Measurements from ENCODE around the gene JMJD7. TPM values are rescaled to one million over a fixed set of nuclear protein-coding genes. Genes with fewer than 3 reads are reported as not detected.

JMJD7 gene
- total and polyA plus RNA-seq, 8 donors = 6.5 to 16.8 (median 10.5) TPM

- 91 to 94% methylated on average over 17 of the region's 17 CpGs for WGBS, 2 donors
- Histone ChIP-seq H3K27me3 (no peaks in the 10 kb centered on the region), H3K9me3 (no peaks in the 10 kb centered on the region), H3K4me1 (no peaks in the 10 kb centered on the region), H3K4me3 (no peak overlapping the region), H3K36me3 (no peaks in the 10 kb centered on the region), H3K27ac (no peak overlapping the region)
- FAIRE-seq (no peak), ATAC-seq (no peak), DNase-seq (no peak)
- no peak for TF ChIP-seq CTCF (IDR thresholded peaks at IDR 0.05)
- intact Hi-C loops (cut with DNase I) = no loop called here
These were observed 28.4 kb downstream of the JMJD7 start for GRCh38 chr15:41856262-41856661.

GRCh38 chr15:41856716-41857115, 28.8 kb downstream of the JMJD7 start:
- no peak for DNase-seq
- Histone ChIP-seq H3K27me3 (no peaks in the 10 kb centered on the region), H3K27ac (no peak overlapping the region), H3K4me3 (no peak overlapping the region), H3K36me3 (no peaks in the 10 kb centered on the region), H3K9me3 (no peaks in the 10 kb centered on the region), H3K4me1 (no peaks in the 10 kb centered on the region)
- intact Hi-C loops (cut with DNase I) = no loop called here
- WGBS, 2 donors = 92 to 96% methylated on average over 12 of the region's 12 CpGs
- FAIRE-seq = no peak
- no peak for TF ChIP-seq CTCF (IDR thresholded peaks at IDR 0.05)
- ATAC-seq = no peak

DNA sequence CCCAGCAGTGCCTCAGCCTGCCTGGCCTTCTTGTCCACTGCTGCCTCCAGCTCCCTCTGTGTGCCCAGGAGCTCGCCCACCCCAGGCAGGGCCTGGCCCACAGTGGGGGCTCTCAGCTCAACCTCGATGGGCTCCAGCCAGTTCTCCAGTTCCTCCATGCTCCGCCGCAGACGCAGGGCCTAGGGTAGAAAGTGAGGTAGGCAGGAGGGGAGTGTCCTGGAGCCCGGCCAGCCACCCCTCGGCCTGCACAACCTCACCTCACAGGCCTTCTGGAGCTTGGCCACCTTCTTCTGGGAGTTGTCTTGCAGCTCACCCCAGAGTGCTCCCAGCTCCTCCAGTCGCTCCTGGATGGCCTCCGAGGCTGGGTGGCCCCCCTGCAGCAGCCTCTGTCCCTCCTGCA, 29.4 kb downstream of the JMJD7 start:
- H3K27ac ChIP-seq = no peak overlapping the region
- no peak for TF ChIP-seq CTCF (IDR thresholded peaks at IDR 0.05)
- intact Hi-C loops (cut with DNase I) = no loop called here
- no peaks in the 10 kb centered on the region for H3K27me3 ChIP-seq
- no peaks in the 10 kb centered on the region for H3K4me1 ChIP-seq
- WGBS, 2 donors = 88 to 96% methylated on average over 8 to 9 of the region's 9 CpGs
- no peak for ATAC-seq
- no peak for DNase-seq
- no peaks in the 10 kb centered on the region for H3K9me3 ChIP-seq
- H3K36me3 ChIP-seq = no peaks in the 10 kb centered on the region
- H3K4me3 ChIP-seq = no peak overlapping the region
- FAIRE-seq = no peak

GRCh38 chr15:41858756-41859155, 30.9 kb downstream of the JMJD7 start:
- intact Hi-C loops (cut with DNase I) = no loop called here
- WGBS, 2 donors = 87 to 89% methylated on average over 11 to 15 of the region's 15 CpGs
- no peak overlapping the region for H3K27ac ChIP-seq
- H3K9me3 ChIP-seq = no peaks in the 10 kb centered on the region
- FAIRE-seq (no peak), DNase-seq (no peak), ATAC-seq (no peak)
- no peaks in the 10 kb centered on the region for H3K27me3 ChIP-seq
- no peak overlapping the region for H3K4me3 ChIP-seq
- H3K4me1 ChIP-seq = no peaks in the 10 kb centered on the region
- no peaks in the 10 kb centered on the region for H3K36me3 ChIP-seq
- TF ChIP-seq CTCF (IDR thresholded peaks at IDR 0.05) = no peak

DNA sequence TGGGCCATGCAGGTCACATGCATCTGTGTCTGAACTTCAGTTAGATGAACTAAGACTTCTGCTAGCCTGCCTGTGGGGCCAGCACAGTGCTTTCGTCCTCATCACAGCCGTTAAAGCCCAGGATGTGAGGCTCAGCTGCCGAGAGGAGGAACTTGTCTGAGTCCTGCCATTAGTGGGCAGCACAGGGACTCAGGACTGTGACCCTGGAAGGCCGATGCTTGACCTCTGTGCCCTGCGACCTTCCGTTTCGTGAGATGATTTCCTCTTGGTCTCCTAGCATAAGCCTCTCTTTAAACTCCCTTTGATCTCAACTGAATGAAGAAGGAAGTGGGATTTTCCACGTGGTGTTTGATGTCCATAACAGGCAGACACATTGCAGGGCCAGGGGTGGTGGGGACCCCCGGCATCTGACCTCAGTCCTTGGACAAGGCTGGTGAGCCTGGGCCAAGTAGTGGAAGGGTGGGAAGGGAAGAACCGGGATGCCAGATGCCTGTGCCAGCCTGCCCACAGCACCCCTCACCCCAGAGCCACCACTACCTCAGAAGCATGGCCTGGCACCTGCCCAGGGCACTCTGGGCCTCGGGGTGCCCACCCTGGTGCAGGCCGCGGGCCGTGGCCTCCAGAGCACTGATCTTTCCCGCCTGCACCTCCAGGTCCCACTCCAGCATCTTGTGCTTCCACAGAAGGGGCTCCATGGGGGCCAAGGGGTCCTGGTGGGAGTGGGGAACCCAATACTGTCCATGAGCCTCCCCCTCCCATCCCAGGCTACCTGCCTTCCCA, 32.3 kb downstream of the JMJD7 start:
- Histone ChIP-seq H3K9me3 (no peaks in the 10 kb centered on the region), H3K4me3 (no peak overlapping the region), H3K4me1 (no peaks in the 10 kb centered on the region), H3K27me3 (no peaks in the 10 kb centered on the region), H3K36me3 (no peaks in the 10 kb centered on the region), H3K27ac (no peak overlapping the region)
- no peak for DNase-seq
- intact Hi-C loops (cut with DNase I) = no loop called here
- 72 to 74% methylated on average over 15 of the region's 15 CpGs for WGBS, 2 donors
- no peak for FAIRE-seq
- no peak for ATAC-seq
- TF ChIP-seq CTCF (IDR thresholded peaks at IDR 0.05) = no peak

All from pancreas (tissue), 10 donors.